Esophagus squamous epithelium (tissue), 5 donors: ENCODE results near the gene UBE2L3. TPM values are rescaled to one million over a fixed set of nuclear protein-coding genes. Genes with fewer than 3 reads are reported as not detected.
A peak's percentile ranks its signal among the peaks of the same experiment; 100 is the strongest.
"Not testable (repeated sequence)": the region's sequence is repeated elsewhere in the genome, so short reads cannot be mapped to it uniquely, and the experiment has no call there.

ENCODE experiments used
- DNase-seq: peaks from one replicate; lab custom pipeline; 2025; lab: John Stamatoyannopoulos, UW
- H3K27ac ChIP-seq, 4 donors: fragments of 200-600 bp; sonication (generic); one replicate each; pipeline ENCODE4 v1.5.1; 2016 to 2019; ENCODE audit warnings: mild to moderate bottlenecking in 1 of 4
- H3K27me3 ChIP-seq, 4 donors: fragments of 200-600 bp; sonication (generic); 1 replicate in 3 of 4; 2 replicates in 1 of 4; pipeline versions ENCODE4 v1.5.1 to v1.6.0; 2017 to 2021; ENCODE audit warnings: antibody characterized with exemption in 1 of 4
- H3K36me3 ChIP-seq, 3 donors: fragments of 200-600 bp; sonication (generic); one replicate each; pipeline ENCODE4 v1.5.1; 2016 to 2019
- H3K4me1 ChIP-seq, 3 donors: fragments of 200-600 bp; sonication (generic); one replicate each; pipeline ENCODE4 v1.5.1; 2017 to 2019
- H3K4me3 ChIP-seq, 4 donors: fragments of 200-600 bp; sonication (generic); 1 replicate in 3 of 4; 2 replicates in 1 of 4; pipeline ENCODE4 v1.5.1; 2016 to 2019; ENCODE audit warnings: mild to moderate bottlenecking in 2 of 4, moderate library complexity in 1 of 4
- H3K9me3 ChIP-seq, 3 donors: fragments of 200-600 bp; sonication (generic); one replicate each; pipeline ENCODE4 v1.5.1; 2016 to 2019
- POLR2A ChIP-seq, 4 donors: fragments of 450-650 bp; IDR thresholded peaks; one replicate each; pipeline ENCODE4 v1.6.1; 2017; ENCODE audit warnings: antibody characterized with exemption in 4 of 4, mild to moderate bottlenecking in 4 of 4, moderate library complexity in 3 of 4
- WGBS, 2 donors: methylation state at CpG; one replicate each; pipeline ENCODE4 v1.1.5; 2018; 5-methylcytosine and 5-hydroxymethylcytosine counted together
- intact Hi-C: fragments of 100-400 bp; cut with DNase I; formaldehyde crosslinking; loops from one replicate; pipeline ENCODE4 v1.15.0; 2022
- total RNA-seq, 4 donors: library from RNA; depleted of rRNA; stranded (reverse); fragments of >200 nt; gene quantifications; one replicate each; pipeline ENCODE4 v1.1.0, GENCODE V29; 2016
- TF ChIP-seq, protein P1 (sequence below), 6 experiments: fragments of 450-650 bp in 4 of 6; fragments of 200-600 bp in 2 of 6; sonication (generic) in 2 of 6; IDR thresholded peaks; one replicate each; pipeline ENCODE4 v1.5.1; 2016 to 2019; ENCODE audit warnings: antibody characterized with exemption in 6 of 6, mild to moderate bottlenecking in 4 of 6, moderate library complexity in 4 of 6
- donor health status: DM: yes; HTN: yes; CAD: no.

Gene UBE2L3
- 10 to 100 TPM; 34.7 to 53.8 (median 44.7) TPM for total RNA-seq

DNA sequence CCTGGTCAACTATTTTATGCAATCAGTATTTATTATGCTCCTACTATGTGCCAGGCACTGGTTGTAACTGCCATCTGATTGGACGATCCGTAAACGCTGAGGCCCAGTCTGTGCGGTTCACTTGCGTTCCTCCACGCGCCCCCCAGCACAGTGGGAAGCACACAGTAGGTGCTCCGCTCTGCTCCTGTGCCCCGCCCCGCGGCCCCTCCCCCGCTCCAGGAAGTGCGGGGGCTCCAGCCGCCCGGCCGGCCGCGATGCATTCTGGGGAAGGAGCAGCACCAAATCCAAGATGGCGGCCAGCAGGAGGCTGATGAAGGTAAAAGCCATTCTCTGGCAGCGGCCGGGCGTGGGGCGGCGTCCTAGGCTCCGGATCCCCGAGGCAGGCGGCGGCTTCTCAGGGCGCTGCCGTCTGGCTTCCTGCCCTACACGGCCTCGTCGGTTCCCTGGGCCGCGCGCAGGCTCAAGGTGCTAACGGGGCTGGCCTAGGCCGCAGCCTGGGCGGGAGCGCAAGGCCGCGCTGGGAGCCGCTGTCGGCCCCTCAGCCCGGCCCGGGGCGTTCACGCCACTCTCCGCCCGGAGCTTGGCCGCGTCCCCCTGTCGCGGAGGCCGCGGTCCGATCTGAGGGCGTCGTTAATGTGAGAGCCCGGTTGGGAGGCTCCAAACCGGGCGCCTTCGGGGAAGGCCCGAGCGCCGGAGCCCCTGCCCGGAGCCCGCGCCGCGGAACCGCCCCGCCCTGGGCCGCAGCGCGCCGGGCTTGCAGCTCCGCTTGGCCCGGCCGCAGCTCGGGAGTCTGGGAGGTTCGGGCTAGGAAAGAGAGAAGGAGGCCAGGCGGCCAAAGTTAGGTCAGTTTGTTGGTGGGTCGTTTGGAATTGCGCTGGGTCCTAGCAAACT lies at the start of gene UBE2L3:
Gene UBE2L3 (plus strand): TSS at position 259 of the 891 bp plus-strand sequence. CDS start 31 bp downstream, at position 290.
- 4% methylated on average over 8 of the region's 85 CpGs; no CpG with 5 or more reads in 1 of the 2 donors for WGBS, 2 donors
- Histone ChIP-seq H3K4me3 (peak within 1 kb of the TSS; percentile 68 to 84 (median 76)), H3K27ac (peak within 1 kb of the TSS; percentile 92 to 97 (median 94)), H3K9me3 (no peaks in the 10 kb centered on the region), H3K36me3 (peaks cover 0 to 3% (median 0%) of the 10 kb centered on the region in 3 donors), H3K27me3 (no peaks in the 10 kb centered on the region), H3K4me1 (peaks cover 32 to 49% (median 39%) of the 10 kb centered on the region in 3 donors)
- TF ChIP-seq, protein P1, sequence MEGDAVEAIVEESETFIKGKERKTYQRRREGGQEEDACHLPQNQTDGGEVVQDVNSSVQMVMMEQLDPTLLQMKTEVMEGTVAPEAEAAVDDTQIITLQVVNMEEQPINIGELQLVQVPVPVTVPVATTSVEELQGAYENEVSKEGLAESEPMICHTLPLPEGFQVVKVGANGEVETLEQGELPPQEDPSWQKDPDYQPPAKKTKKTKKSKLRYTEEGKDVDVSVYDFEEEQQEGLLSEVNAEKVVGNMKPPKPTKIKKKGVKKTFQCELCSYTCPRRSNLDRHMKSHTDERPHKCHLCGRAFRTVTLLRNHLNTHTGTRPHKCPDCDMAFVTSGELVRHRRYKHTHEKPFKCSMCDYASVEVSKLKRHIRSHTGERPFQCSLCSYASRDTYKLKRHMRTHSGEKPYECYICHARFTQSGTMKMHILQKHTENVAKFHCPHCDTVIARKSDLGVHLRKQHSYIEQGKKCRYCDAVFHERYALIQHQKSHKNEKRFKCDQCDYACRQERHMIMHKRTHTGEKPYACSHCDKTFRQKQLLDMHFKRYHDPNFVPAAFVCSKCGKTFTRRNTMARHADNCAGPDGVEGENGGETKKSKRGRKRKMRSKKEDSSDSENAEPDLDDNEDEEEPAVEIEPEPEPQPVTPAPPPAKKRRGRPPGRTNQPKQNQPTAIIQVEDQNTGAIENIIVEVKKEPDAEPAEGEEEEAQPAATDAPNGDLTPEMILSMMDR (IDR thresholded peaks at IDR 0.05) = no peak
- peak in 1 of 4 donors; percentile 60 for TF ChIP-seq POLR2A (IDR thresholded peaks at IDR 0.05)
- intact Hi-C loops = no loop called here
- DNase-seq = no peak

DNA sequence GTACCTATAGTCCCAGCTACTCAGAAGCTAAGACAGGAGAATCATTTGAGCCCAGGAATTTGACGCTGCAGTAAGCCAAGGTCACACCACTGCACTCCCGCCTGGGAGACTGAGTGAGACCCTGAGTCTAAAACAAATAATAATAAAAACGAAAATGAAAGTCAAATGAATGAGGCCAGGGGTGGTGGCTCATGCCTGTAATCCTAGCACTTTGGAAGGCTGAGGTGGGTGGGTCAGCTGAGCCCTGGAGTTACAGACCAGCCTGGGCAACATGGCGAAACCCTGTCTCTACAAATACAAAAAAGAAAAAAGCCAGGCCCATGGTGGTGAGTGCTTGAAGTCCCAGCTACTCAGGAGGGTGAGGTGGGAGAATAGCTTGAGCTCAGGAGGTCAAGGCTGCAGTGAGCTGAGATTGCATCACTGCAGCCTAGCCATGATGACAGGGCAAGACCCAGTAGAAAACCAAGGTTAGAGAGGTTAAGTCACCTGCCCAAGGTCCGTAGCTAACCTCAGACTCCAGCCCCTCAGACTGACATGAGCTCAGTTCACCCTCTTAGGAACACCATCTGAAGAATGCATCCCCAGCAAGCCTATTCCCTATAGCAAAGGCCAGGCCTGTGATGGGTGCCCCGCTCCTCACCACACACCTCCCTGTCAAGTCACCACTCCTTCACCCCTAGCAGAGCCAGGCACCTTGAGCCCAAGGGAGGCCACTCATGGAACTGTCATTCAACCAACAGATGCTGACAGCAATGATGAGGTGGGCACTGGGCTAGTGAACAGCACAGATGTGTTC lies 40.6 kb upstream of the UBE2L3 start:
- H3K9me3 ChIP-seq, intact Hi-C loops, DNase-seq, H3K36me3 ChIP-seq, H3K27me3 ChIP-seq, H3K4me3 ChIP-seq, H3K4me1 ChIP-seq, H3K27ac ChIP-seq: not testable (repeated sequence)
- no CpG with 5 or more reads among the region's 6 CpGs for WGBS, 2 donors

DNA sequence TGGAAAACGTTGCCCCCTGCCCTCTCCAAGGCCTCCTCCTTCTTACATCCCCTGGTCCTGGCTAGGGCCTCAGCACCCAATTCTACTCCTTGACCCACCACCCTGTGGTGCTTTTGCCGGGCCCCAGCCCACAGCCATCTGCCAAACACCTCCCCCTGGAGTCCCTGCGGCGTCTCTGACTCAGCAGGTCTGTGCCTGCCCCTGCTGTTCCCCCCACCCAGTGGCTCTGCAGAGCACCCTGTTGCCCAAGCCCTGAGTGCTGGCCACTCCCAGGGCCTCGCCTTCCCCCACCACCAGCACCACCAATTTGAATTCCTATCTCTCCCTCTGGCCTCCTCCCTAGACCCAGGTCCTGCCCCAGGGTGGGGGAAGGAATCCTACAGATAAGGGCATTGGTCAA lies 36.0 kb upstream of the UBE2L3 start:
- intact Hi-C loops, H3K36me3 ChIP-seq, H3K27ac ChIP-seq, H3K4me3 ChIP-seq, H3K27me3 ChIP-seq, H3K9me3 ChIP-seq, H3K4me1 ChIP-seq, DNase-seq: not testable (repeated sequence)
- WGBS, 2 donors = no CpG with 5 or more reads among the region's 5 CpGs

- H3K27me3 ChIP-seq, H3K9me3 ChIP-seq, H3K36me3 ChIP-seq, DNase-seq, intact Hi-C loops, H3K27ac ChIP-seq, H3K4me1 ChIP-seq, H3K4me3 ChIP-seq: not testable (repeated sequence)
- WGBS, 2 donors = no CpG with 5 or more reads among the region's 20 CpGs
These were observed 34.5 kb upstream of the UBE2L3 start for GRCh38 chr22:21532863-21533648.

DNA sequence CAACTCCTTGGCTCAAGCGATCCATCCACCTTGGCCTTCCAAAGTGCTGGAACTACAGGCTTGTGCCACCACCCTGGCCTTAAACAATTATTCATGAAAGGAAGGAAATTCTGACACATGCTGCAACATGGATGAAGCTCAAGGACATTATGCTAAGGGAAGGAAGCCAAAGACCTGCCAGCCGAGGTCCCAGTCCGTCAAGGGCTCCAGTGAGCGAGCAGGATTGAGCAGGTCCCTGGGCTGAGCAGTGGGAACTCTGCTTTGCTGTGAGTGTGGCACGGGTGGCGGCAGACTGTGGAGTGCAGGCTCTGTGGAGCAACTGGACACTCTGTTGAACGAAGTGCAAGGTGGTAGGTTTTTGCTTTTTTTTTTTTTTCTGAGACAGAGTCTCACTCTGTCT lies 27.7 kb upstream of the UBE2L3 start:
- DNase-seq, H3K4me3 ChIP-seq, H3K27me3 ChIP-seq, H3K4me1 ChIP-seq, H3K36me3 ChIP-seq, H3K9me3 ChIP-seq, H3K27ac ChIP-seq, intact Hi-C loops: not testable (repeated sequence)
- no CpG with 5 or more reads among the region's 7 CpGs for WGBS, 2 donors

GRCh38 chr22:21544432-21545322 lies 22.8 kb upstream of the UBE2L3 start:
- H3K27ac ChIP-seq, H3K27me3 ChIP-seq, H3K4me3 ChIP-seq, DNase-seq, intact Hi-C loops, H3K36me3 ChIP-seq, H3K9me3 ChIP-seq, H3K4me1 ChIP-seq: not testable (repeated sequence)
- WGBS, 2 donors = 100% methylated on average over 1 of the region's 17 CpGs; no CpG with 5 or more reads in 1 of the 2 donors

- H3K36me3 ChIP-seq, DNase-seq, H3K27me3 ChIP-seq, intact Hi-C loops, H3K4me1 ChIP-seq, H3K9me3 ChIP-seq, H3K27ac ChIP-seq, H3K4me3 ChIP-seq: not testable (repeated sequence)
- WGBS, 2 donors = no CpG with 5 or more reads among the region's 38 CpGs
These were observed 18.0 kb upstream of the UBE2L3 start for GRCh38 chr22:21549558-21549957.

DNA sequence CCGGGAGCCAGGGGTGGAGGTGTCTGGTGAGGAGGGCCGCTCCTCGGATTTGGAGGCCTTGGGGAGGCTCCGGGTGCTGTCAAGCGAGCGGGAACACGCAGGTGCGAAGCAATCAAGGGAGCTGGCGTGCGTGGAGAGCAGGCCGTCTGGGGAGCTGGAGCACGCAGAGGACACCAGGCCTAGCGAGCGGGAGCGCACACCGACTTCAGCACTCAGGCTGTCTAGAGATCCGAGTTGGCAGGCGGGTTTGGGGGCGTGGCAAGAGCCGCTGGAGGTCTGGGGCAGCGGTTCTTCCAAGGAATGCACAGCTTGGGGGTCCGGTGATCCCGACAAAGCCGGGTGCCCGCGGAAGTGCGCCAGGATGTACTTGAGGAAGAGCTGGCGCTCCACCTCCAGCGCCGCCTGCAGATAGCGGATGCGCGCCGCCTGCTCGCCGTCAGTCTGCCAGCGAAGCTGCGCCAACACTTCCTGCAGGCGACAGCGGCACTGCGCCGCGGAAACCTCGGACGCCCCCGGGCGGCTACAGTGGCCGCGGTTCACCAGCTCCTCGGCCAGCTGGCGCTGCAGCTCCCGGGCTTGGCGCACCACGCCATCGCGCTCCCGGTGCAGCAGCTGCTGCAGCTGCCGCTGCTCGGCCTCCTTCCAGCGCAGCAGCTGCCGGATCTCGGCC lies 17.4 kb upstream of the UBE2L3 start:
- WGBS, 2 donors = no CpG with 5 or more reads among the region's 62 CpGs
- H3K36me3 ChIP-seq, DNase-seq: not testable (repeated sequence)

DNA sequence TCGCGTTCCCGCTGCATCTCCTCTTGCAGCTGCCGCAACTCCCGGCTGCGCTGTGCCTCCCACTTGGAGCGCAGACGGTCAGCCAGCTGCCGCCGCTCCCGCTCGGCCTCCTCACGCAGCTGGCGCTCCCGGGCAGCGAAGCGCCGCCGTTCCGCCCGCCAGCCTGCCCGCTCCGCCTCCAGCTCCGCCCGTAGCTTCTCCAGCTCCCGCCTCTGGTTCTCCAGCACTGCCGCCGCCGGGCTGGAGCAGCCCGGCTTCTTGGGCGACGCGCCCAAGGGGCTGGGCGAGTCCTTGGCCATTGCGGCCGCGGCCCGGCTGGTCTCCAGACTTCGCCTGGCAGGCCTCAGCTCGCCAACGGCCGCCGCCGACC lies 16.9 kb upstream of the UBE2L3 start:
- H3K9me3 ChIP-seq, H3K27me3 ChIP-seq, DNase-seq, H3K27ac ChIP-seq, intact Hi-C loops, H3K4me1 ChIP-seq, H3K4me3 ChIP-seq, H3K36me3 ChIP-seq: not testable (repeated sequence)
- no CpG with 5 or more reads among the region's 44 CpGs for WGBS, 2 donors

More for the DNA sequence above, 17.4 kb upstream of the UBE2L3 start:
- intact Hi-C loops, H3K4me1 ChIP-seq, H3K27me3 ChIP-seq, H3K9me3 ChIP-seq, H3K4me3 ChIP-seq, H3K27ac ChIP-seq: not testable (repeated sequence)

DNA sequence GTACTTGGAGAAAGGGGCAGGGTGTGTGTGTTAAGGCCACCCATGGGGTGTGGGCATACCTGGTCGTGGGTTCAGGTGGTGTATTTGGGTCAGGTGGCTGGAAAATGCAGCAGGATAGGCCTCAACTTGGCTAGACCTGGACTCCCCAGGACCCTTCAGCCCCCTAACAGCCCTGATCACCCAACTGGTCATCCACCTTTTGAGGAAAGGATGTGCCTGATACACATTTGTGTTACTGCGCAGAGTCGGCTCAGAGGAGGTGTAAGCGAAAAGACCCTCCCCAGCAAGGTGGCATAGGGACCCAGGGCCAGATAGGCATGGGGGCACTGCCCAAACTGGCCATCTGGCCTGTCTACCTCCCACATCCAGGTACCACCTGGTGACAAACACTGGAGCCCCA lies 16.2 kb upstream of the UBE2L3 start, which contains the start of gene RIMBP3C:
Gene RIMBP3C (minus strand): TSS at position 101 of the 400 bp plus-strand sequence. CDS start 485 bp downstream, outside the sequence.
- H3K4me3 ChIP-seq, DNase-seq, H3K4me1 ChIP-seq, intact Hi-C loops, H3K9me3 ChIP-seq, H3K27me3 ChIP-seq, H3K27ac ChIP-seq, H3K36me3 ChIP-seq: not testable (repeated sequence)
- WGBS, 2 donors = no CpG with 5 or more reads among the region's 4 CpGs
